ENCODE data around the gene TSEN2. TPM values are rescaled to one million over a fixed set of nuclear protein-coding genes. Genes with fewer than 3 reads are reported as not detected.

TSEN2 gene
- polyA plus RNA-seq, 1 donor (not counting 4 experiments of a cell fraction or from before 2014, with no cell fraction given), result 23.8 TPM

DNA sequence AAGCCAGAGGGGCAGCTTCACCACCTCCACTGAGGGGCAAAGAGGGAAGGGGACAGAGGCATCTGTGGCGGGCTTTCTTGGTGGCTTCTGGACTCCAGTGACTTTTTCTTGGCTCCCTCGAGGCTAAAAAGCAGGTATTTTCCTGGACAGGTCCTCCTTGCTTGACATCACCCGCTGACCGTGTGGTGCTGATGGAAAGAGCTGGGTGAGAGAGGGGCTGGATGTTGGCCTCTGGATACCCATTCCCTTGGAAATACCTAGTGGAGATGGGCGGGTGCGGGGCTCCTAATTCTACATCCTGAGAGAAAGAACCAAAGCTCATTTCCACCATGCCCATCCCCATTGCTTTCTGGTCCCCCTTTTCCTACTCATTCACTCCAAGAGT is 47.1 kb upstream of the TSEN2 start:
- Histone ChIP-seq H3K4me1 (ENCODE audit: control insufficient read depth, extremely low read depth, insufficient read depth, low read length) (no peaks in the 10 kb centered on the region), H3K27ac (ENCODE audit: control insufficient read depth, insufficient read depth, low read length) (no peak overlapping the region), H3K79me2 (ENCODE audit: control insufficient read depth, insufficient read depth, low read length) (no peaks in the 10 kb centered on the region), H3K36me3 (ENCODE audit: control insufficient read depth in 2 of 2, extremely low read depth in 1 of 2, insufficient read depth in 2 of 2, low read length in 2 of 2) (no peaks in the 10 kb centered on the region), H3K4me3 (ENCODE audit: control insufficient read depth in 2 of 3, extremely low read depth in 1 of 3, insufficient read depth in 2 of 3, low read depth in 1 of 3, low read length in 3 of 3) (no peak overlapping the region), H3K4me2 (ENCODE audit: control insufficient read depth, extremely low read depth, insufficient read depth, low read depth, low read length) (no peak overlapping the region), H2AFZ (ENCODE audit: control insufficient read depth, low read length) (no peak overlapping the region), H3K9me1 (ENCODE audit: control insufficient read depth, extremely low read depth, insufficient read depth, low read length) (no peaks in the 10 kb centered on the region), H3K9me3 (ENCODE audit: control insufficient read depth, low read depth, low read length) (no peaks in the 10 kb centered on the region), H3K27me3 (ENCODE audit: control insufficient read depth, extremely low read depth, insufficient read depth, low read length) (peaks cover 11% of the 10 kb centered on the region), H4K20me1 (ENCODE audit: control insufficient read depth, extremely low read depth, insufficient read depth, low read length) (no peaks in the 10 kb centered on the region), H3K9ac (ENCODE audit: control insufficient read depth, extremely low read depth, insufficient read depth, low read length) (no peak overlapping the region)
- DNase-seq (ENCODE audit: low read depth, low spot score) (no peak), FAIRE-seq (no peak)
- TF ChIP-seq CTCF (optimal IDR thresholded peaks at IDR 0.05 in 1 of 3, IDR thresholded peaks at IDR 0.05 in 1 of 3, conservative IDR thresholded peaks at IDR 0.05 in 1 of 3; ENCODE audit: extremely low read depth in 1 of 3, insufficient read depth in 2 of 3, low read length in 3 of 3) (no peak), EZH2 (IDR thresholded peaks at IDR 0.05; ENCODE audit: low read length) (no peak)
- dilution Hi-C loops (cut with MboI; ENCODE audit: extremely low pct_ligation_motif_present, low sequenced_read_pairs), result no loop called here

DNA sequence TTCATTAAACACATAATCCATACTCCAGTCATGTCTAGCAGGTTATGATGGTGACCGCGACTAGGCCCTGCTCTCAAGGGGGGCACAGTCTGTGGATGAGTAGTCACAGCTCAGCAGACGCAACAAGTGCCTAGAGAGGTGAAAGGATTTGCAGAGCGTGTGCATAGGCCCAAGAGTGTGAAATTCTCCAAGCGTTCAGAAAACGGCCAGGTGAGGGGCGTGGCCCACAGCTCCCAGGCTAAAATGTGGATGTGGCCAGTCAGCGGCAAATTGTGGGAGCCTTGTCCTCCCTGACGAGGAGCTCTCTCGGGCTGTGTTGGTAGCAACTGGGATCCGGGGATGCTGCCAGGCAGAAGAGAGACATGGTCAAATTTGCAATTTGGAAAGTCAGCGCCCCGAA is 46.4 kb upstream of the TSEN2 start:
- DNase-seq (ENCODE audit: low read depth, low spot score), result no peak
- no peak overlapping the region for H3K4me3 ChIP-seq (ENCODE audit: control insufficient read depth in 2 of 3, extremely low read depth in 1 of 3, insufficient read depth in 2 of 3, low read depth in 1 of 3, low read length in 3 of 3)
- H3K9me1 ChIP-seq (ENCODE audit: control insufficient read depth, extremely low read depth, insufficient read depth, low read length), result no peaks in the 10 kb centered on the region
- no peak overlapping the region for H2AFZ ChIP-seq (ENCODE audit: control insufficient read depth, low read length)
- H3K27me3 ChIP-seq (ENCODE audit: control insufficient read depth, extremely low read depth, insufficient read depth, low read length), result peaks cover 13% of the 10 kb centered on the region
- H3K4me2 ChIP-seq (ENCODE audit: control insufficient read depth, extremely low read depth, insufficient read depth, low read depth, low read length), result no peak overlapping the region
- dilution Hi-C loops (cut with MboI; ENCODE audit: extremely low pct_ligation_motif_present, low sequenced_read_pairs), result no loop called here
- no peak overlapping the region for H3K9ac ChIP-seq (ENCODE audit: control insufficient read depth, extremely low read depth, insufficient read depth, low read length)
- FAIRE-seq, result no peak
- H4K20me1 ChIP-seq (ENCODE audit: control insufficient read depth, extremely low read depth, insufficient read depth, low read length), result no peaks in the 10 kb centered on the region
- H3K79me2 ChIP-seq (ENCODE audit: control insufficient read depth, insufficient read depth, low read length), result no peaks in the 10 kb centered on the region
- no peaks in the 10 kb centered on the region for H3K36me3 ChIP-seq (ENCODE audit: control insufficient read depth in 2 of 2, extremely low read depth in 1 of 2, insufficient read depth in 2 of 2, low read length in 2 of 2)
- no peaks in the 10 kb centered on the region for H3K4me1 ChIP-seq (ENCODE audit: control insufficient read depth, extremely low read depth, insufficient read depth, low read length)
- TF ChIP-seq CTCF (optimal IDR thresholded peaks at IDR 0.05 in 1 of 3, IDR thresholded peaks at IDR 0.05 in 1 of 3, conservative IDR thresholded peaks at IDR 0.05 in 1 of 3; ENCODE audit: extremely low read depth in 1 of 3, insufficient read depth in 2 of 3, low read length in 3 of 3) (no peak), EZH2 (IDR thresholded peaks at IDR 0.05; ENCODE audit: low read length) (no peak)
- H3K27ac ChIP-seq (ENCODE audit: control insufficient read depth, insufficient read depth, low read length), result no peak overlapping the region
- H3K9me3 ChIP-seq (ENCODE audit: control insufficient read depth, low read depth, low read length), result no peaks in the 10 kb centered on the region

Measured in keratinocyte (primary cell).